Measurements from ENCODE around the gene FTO.

DNA sequence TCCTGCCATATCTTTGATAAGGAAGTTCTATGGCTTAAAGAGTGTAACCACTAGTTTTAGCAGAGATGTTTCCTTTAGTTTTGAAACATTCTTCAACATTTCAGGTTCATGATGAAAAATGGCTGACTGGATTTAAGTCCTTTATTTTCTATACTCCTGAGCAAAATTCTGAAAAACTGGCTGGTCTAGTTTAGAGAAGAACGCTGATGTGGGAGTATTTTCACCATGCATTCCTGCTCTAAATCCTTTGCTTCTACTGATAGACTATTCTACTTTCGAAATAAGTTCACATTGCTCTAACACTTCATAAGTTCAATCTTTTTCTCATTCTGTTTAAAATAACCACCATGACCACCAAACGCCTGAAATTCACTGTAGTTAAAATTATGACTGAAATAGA, 281.9 kb downstream of the FTO start:
- TF ChIP-seq POLR2AphosphoS5 (IDR thresholded peaks at IDR 0.05; ENCODE audit: low read depth, low read length), result no peak
- TF ChIP-seq SIN3A (IDR thresholded peaks at IDR 0.05; ENCODE audit: borderline replicate concordance, insufficient read depth, low read length), result no peak
- TF ChIP-seq TAF1 (IDR thresholded peaks at IDR 0.05; ENCODE audit: borderline replicate concordance, insufficient read depth, low read length), result no peak
- TF ChIP-seq, protein P1, sequence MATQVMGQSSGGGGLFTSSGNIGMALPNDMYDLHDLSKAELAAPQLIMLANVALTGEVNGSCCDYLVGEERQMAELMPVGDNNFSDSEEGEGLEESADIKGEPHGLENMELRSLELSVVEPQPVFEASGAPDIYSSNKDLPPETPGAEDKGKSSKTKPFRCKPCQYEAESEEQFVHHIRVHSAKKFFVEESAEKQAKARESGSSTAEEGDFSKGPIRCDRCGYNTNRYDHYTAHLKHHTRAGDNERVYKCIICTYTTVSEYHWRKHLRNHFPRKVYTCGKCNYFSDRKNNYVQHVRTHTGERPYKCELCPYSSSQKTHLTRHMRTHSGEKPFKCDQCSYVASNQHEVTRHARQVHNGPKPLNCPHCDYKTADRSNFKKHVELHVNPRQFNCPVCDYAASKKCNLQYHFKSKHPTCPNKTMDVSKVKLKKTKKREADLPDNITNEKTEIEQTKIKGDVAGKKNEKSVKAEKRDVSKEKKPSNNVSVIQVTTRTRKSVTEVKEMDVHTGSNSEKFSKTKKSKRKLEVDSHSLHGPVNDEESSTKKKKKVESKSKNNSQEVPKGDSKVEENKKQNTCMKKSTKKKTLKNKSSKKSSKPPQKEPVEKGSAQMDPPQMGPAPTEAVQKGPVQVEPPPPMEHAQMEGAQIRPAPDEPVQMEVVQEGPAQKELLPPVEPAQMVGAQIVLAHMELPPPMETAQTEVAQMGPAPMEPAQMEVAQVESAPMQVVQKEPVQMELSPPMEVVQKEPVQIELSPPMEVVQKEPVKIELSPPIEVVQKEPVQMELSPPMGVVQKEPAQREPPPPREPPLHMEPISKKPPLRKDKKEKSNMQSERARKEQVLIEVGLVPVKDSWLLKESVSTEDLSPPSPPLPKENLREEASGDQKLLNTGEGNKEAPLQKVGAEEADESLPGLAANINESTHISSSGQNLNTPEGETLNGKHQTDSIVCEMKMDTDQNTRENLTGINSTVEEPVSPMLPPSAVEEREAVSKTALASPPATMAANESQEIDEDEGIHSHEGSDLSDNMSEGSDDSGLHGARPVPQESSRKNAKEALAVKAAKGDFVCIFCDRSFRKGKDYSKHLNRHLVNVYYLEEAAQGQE (IDR thresholded peaks at IDR 0.05; ENCODE audit: insufficient read depth in 1 of 2, low read depth in 2 of 2, low read length in 2 of 2), result no peak
- TF ChIP-seq FOXP2 (optimal IDR thresholded peaks at IDR 0.05; ENCODE audit: borderline replicate concordance, extremely low read depth, extremely low read length, insufficient read depth), result no peak

All from PFSK-1 (cell line).